ENCODE results near the gene AIF1L.

AIF1L gene

DNA sequence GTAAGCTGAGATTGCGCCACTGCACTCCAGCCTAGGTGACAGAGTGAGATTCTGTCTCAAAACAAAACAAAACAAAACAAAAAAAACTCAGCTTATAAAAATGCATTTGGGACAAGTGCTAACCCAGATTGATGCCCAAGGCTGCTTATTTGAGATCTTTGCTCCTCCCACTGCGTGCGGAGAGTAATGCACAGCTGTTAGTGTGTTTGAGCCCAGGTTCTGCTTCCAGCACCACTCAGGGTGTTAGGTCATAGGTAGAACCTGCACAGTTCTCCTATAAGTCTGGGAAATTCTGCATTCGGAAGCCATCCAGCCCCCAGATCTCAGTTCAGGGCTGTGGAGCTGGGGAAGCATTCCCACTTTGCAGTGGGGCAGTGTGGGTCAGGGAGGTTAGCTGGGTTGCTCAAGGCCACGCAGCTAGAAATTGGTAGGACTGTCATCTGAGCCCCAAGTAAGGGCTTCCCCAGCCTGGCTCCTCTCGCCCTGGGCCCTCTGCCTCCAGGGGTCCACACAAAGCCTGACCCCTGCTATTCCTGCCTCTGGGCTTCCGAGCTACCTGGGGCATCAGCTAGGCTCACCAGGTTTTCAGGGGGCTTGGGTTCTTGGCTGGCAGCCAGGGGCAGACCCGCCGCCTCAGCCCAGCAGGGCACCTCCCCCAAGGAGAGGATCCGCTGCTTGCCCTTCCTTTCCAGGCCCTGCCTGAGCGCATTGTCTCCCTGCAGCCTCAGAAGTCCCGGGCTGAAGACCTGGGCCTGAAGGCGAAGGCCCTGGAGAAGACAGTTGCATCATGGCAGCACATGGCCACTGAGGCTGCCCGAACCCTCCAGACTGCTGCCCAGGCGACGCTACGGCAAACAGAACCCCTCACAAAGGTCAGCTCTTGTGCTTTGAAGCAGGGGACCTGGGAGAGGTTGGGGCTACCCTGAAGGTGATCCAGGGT is 17.6 kb upstream of the AIF1L start:
- DNase-seq, result no peak

DNA sequence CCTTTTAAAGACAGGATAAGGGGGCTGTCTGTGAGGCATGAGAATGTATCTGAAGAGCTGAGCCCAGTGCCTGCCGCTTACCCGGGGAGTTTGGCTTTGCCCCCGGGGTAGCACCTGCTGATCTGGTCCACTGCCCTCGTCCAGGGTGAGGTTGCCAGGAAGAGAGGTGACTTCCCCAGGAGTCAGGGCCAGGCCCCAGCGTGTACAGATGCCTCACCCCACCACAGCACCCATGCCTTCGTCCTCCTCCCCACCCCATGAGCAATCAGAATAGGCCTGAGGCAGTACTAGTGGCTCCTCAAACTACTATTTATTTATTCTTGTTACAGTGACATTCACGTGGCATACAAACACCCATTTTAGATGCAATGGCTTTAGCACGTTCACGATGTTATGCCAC is 15.7 kb upstream of the AIF1L start:
- no peak for DNase-seq

DNA sequence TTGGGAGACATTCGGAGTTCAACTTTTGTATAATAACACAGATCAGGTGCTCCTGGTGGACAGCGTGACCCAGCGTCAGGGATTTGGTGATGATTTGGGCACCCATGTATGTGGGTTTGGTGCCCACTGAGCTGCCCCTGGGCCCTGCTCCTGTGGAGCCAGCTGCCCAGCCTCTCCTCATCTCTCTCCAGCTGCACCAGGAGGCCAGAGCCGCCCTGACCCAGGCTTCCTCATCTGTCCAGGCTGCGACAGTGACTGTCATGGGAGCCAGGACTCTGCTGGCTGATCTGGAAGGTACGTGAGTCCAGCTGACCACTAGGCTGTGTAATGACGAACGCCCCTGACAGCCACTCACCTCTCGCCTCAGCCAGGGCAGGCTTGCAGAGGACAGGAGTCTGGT is 14.5 kb upstream of the AIF1L start:
- no peak for DNase-seq

DNA sequence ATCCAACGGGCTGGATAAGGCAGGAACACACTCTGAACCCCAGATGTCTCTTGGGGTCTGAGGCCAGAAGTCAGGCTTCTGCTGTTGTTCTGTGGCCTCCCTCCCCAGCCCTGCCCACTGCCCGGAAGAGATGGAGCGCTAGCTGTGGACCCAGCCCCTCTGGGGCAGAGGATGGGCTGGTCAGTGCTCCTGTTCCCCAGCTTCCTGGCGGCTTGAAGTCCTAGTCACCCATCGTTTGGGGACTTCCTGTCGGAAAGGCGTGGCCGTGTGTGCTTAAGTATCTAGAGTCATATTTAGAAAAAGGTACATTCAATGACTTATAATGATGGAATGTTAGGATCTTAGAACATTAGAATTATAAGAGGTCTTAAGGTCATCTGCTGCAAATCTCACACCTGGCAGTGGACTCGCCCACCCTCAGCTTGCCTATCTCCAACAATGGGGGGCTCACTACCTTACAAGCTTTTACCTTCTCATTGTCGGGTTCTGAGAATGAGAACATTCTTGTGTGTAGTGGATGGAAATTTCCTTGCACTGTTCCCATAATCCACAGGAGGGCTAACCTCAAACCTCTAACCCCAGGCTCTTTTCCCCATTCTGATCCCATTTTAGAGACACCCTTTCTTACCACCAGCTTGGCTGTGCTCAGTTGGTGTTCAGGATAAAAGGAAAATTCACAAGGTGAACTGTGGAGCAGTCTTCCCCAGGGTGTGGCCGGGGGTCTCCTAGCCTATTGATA is 13.4 kb upstream of the AIF1L start:
- no peak for DNase-seq

DNA sequence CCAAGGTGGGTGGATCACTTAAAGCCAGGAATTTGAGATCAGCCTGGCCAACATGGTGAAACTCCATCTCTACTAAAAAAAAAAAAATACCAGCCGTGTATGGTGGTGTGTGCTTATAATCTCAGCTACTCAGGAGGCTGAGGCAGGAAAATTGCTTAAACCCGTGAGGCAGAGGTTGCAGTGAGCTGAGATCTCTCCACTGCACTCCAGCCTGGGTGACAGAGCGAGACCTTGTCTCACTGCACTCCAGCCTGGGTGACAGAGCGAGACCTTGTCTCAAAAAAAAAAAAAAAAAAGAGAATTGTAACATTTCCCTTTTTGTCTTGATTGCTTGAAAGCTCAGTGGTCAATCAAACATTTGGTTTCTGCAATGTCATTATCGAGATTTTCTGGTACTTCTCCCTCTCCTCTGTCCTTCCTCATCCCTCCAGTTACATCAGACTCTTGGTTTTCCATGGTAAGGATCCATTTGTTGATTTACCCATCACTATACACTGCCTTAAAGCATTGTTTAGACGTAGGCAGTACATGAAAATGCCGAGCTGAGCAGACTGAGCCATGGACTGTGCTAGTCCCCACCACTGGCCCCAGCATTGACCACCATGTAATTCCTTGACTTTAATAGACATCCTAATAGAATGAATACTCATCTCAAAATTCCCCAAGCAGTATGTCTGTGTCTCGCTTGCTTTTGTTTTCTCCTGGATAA is 11.5 kb upstream of the AIF1L start:
- no peak for DNase-seq

DNA sequence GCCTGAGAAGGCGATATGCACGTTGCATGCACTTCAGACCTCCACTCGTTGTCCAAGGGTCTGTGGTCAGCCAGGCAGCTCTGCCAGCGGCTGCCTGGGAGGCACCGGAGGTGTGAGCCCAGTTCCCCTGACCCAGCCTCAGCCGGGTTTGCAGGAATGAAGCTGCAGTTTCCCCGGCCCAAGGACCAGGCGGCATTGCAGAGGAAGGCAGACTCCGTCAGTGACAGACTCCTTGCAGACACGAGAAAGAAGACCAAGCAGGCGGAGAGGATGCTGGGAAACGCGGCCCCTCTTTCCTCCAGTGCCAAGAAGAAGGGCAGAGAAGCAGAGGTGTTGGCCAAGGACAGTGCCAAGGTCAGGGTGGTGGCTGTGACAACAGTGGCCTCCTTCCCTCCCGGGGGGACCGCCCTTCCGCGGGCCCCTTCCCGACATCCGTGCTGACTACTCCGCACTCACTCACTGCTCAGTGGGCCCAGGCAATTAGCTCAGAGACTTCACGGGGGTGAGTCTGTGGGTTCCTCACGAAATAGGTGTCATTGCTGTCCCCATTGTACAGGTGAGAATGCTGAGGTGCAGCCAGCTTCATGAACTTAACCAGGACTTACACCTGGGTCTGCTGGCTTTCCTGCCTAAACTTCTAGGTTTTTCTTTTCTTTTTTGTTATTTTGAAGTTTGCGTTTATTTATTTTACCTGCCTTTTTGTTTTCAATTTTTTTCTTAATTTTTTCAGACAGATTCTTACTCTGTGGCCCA is 10.8 kb upstream of the AIF1L start:
- DNase-seq, result no peak

DNA sequence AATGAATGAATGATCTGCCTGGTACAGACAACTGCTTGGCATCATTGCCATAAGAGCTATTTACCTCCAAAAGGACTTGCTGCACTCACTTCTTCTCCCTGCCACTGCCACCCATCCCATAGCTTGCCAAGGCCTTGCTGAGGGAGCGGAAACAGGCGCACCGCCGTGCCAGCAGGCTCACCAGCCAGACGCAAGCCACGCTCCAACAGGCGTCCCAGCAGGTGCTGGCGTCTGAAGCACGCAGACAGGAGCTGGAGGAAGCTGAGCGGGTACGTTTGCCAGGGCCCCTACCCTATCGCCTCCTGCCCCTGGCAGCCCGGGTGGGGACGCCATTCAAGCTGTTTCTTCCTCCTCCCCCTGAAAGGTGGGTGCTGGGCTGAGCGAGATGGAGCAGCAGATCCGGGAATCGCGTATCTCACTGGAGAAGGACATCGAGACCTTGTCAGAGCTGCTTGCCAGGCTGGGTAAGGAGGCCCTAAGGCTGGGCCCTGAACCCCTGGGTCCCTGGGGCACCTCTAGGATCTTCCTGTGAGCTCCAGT is 8.9 kb upstream of the AIF1L start:
- DNase-seq, result no peak

DNA sequence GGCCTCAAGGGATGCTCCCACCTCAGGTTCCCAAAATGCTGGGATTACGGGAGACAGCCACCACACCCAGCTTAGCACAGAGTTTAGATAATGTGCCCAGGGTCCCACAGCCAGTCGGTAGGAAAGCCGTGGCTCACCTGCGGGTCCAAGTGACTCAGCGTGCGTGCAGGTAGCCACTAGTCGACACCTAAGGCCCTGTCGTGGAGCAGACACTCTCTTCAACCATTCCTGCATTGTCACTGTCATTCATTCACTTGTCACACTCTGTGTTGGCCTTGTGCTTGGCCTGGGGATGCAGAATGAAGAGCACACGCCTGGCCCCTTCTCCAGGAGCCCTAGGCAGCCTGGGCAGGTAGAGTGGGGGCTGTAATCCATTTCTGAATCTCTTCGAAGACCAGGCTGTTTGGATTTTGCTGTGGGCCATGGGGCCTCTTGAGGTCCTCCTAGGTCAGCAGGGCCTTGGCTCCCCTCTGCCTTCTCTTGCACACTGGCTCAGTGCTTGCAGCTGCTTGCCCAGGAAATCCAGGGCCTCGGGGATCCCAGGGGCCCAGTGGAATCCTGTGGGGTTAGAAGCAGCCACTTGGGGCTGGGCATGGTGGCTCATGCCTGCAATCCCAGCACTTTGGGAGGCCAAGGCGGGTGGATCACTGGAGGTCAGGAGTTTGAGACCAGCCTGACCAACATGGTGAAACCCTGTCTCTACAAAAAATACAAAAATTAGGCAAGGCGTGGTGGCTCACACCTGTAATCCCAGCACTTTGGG is 6.1 kb upstream of the AIF1L start:
- no peak for DNase-seq

DNA sequence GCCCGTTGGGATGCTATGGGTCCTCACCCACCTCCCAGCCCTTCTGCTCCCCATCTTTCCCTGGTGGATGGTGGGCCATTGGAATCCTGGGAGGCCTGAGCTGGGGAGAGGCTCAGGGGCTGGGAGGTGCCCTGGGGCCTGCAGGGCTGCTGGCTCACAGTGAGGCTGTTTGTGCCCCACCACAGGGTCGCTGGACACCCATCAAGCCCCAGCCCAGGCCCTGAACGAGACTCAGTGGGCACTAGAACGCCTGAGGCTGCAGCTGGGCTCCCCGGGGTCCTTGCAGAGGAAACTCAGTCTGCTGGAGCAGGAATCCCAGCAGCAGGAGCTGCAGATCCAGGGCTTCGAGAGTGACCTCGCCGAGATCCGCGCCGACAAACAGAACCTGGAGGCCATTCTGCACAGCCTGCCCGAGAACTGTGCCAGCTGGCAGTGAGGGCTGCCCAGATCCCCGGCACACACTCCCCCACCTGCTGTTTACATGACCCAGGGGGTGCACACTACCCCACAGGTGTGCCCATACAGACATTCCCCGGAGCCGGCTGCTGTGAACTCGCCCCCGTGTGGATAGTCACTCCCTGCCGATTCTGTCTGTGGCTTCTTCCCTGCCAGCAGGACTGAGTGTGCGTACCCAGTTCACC is 4.9 kb upstream of the AIF1L start:
- no peak for DNase-seq

DNA sequence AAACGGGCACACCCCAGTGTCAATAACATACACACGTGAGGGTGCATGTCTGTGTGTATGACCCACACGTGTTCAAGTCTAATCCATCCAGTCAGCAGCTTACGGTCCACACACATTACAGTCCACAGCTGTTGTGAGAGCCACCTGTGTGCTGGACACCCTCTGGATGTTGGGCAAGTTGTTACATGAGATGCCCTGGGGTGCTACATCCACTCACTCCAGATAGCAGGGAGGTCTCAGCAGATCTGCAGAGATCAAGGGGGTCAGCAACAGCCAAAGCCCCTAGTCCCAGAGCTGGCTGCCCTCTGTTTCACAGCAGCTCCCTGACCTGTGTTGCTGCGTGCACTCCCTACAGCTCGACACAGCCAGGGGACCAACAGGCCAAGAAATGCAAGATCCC is 4.3 kb upstream of the AIF1L start:
- DNase-seq, result no peak

DNA sequence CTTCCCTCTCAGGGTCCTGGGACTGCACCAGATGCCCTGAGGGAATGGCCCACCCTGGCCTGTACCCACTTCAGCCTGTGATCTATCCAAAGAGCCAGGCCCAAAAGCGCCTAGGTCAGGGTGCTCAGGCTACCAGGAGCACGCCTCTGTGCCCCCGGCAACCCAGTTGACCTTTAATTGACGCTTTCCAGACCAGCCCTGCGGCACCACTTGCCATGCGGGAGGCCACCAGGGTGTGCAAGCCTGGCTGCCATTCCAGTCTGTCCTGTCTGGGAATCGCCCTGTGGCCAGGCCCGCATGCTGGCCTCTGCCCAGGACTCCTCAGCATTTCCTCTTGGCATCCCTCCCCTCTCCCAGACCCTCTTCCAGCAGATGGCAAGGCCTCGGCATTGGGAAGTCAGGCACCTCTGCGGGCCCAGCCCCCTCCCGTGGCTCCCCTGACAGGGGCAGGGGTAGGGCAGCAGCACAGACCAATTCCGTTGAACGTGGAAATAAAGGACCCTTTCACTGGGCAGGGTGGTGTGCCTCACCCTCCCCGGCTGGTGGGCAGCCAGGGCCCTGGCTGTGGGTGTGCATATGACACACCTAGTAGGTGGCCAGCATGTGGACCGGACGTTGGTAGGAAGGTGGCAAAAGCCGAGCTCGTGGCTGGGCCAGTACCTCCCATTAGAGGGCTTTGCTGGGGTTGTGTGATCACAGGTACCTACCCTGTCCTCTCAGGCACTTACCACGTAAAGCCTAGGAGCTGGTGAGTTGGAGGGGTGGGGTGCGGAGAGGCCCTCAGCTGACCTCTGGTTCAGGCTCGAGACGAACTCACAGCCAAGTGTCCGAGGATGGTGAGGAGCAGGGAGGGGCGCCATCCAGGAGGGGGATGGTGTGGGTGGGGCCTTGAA is 3.5 kb upstream of the AIF1L start:
- no peak for DNase-seq

DNA sequence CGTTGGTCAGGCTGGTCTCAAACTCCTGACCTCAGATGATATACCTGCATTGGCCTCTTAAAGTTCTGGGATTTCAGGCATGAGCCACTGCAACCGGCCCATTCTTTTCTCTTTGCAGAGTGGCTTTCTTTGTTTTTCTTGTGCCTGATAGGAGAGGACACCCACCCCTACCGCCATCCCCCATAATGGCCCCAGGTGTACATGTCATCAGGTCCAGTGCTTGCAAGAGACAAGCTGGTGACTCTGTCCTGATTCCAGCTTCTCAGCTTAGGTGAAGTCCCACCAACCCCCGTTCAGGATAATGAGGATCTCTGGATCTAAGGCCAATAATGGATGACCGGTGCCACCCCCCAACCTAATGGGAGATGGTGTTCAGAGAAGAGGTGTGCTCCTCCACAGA is 2.3 kb upstream of the AIF1L start:
- no peak for DNase-seq

DNA sequence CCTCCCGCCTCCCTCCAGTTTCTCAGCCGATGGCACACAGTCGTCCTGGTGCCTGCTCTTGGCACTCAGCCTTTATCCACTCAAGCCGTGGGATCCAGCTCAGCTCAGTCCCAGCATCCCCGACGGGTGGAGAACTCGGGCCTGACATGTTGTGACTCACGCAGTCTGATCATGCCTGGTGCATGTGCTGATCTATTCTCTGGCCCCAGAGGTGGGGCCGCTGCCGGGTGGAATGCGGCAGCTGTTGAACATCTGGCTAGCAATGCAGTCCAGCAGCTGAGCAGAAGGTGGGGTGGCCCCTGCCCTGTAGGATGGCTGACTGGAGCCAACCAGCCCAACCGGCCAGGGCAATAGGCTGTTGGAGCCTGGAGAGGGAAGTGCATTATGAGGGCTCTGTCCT is 1.7 kb upstream of the AIF1L start:
- DNase-seq, result no peak

DNA sequence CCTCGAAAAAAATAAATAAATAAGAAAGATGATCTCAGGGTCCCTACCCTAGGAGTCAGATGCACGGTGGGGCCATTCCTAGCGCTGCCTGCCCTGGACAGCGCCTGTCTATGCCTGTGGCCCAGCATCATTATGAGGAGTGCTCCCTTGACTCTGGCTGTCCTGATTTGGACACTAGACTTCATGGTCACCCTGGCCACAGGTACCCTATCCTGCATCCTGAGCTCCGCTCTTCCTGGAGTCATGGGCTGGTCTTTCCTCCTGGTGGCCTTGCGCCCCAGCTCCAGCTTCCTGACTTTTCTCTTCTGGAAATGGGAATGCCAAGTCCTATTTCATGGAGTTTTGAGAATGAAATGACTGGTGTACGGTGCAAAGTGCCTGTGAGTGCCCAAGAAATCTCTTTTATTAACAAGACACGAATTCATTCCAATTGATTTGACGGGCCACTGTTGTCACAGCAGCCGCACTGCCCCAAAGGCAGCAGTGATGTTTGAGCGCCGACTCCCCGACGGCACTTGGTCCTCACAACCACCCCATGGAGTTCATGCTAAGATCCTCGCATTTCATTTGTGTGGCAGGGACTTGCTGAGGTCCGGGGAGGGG is 564 bp upstream of the AIF1L start:
- DNase-seq, result no peak

DNA sequence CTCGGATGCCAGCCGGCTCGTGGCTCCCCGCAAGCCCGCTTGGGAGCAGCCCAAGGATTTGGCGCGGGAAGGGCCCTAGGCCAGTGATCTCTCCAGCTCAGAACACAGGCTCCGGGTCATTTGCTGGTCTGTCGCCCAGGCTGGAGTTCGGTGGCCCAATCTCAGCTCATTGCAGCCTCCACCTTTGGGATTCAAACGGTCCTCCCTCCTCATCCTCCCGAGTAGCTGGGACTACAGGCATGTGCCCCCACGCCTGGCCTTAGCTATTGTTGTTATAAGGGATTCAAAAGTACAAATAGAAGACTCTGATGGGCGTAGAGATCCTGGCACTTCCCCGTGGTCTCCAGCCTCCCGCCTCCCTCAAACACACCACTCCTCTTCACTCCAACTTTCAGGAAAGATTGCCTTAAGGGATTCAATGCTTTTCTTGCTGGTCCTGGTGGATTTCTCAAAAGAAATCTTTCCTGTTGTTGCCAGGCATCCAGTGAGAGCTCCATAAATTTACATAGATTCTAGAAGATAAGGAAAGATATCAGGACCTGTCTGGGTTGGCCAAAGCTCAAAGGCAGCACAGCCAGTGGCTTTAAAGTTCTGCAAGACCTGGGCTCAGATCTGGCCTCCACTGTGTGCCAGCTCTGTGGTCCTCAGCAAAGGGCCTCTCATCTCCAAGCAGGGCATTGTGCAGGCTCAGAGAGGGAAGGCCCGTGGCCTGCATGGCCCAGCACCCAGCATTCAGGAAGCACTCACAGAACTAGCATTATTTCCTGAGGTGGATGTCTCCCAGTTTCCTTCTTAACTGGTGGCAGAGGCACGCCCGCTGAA is 1.0 kb downstream of the AIF1L start:
- no peak for DNase-seq

DNA sequence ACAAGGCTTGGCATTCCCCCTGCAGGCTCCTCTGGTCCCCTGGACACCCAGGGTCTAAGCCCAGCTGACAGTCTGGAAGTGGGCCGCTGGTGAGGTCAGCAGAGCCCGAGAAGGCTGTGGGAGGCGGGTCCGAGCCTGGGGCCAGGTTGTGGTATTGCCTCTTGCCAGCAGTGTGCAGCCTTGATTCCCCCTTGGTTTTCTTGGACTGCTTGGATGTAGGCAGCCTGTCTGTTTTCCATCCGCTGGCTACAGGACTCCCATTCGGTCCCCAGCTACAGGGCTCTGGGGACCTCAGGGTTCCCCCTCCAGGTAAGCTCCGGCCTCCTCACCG is 1.6 kb downstream of the AIF1L start:
- no peak for DNase-seq

DNA sequence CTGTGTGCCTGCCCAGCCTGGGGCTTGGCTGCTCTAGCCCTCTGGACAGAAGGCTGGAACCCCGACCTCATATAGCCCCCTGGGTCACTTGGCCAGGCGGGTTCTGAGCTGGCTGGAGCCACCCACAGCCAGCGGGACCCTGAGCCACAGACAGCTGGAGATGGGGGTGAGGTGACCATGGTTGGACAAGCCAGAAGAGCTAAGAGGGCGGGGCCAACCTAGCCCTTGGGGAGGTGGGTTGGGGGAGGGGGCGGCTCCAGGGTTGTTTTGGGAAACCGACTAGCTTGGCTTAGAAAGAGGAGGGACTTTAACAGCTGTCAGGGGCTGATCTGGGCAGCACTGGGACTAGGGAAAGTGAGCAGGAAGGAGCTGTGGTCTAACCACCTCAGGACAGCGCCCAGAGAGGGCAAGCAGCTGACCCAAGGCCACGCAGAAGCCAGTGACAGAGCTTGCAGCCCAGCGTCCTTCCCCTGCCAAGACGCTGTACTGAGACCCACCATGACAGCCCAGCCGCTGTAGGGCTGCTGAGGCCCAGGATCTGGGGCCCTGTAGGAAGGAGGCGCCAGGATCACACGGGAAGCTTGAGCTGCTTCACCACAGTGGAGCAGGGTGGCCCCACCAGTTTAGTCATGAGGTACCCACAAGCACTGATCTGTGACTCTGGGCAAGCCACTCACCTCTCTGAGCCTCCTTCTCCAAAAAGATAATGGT is 2.2 kb downstream of the AIF1L start:
- no peak for DNase-seq

DNA sequence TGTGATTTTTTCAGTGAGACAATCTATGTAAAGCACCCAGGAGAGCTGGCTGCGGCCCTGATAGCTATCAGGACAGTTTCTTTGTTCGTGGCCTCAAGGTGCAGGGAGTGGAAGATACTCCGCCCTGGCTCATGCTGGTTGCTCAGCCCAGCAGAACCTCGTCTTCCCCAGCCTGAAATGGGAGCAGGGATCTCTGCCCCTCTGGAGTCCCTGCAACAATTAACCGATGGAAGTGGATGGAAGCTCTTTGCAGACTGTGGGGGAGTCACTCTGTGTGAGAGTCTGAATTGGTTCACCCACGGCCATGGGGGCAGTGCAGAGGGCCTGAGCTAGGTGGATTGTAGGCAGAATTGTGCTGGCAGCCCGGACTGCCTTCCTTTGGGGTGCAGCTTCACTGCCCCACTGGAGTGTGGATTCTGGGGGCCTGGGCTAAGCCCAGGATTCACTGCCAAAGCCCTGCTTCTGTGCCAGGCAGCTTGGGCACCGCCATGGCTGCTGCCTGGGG is 2.8 kb downstream of the AIF1L start:
- no peak for DNase-seq

Measured in NCI-H187 treated with DMSO at 0.1 percent for 48 hours (cell line).